Astrocyte of the cerebellum (primary cell): ENCODE results near the gene FOXJ1.
A peak's percentile ranks its signal among the peaks of the same experiment; 100 is the strongest.

Experiments used
- DNase-seq: peaks from one replicate; pipeline ENCODE4 v3.0.0-alpha.2; 2011; ENCODE audit warnings: low read depth
- H3K4me3 ChIP-seq: 2 replicates; pipeline ENCODE4 v1.5.1; 2011; ENCODE audit warnings: mild to moderate bottlenecking, low read depth, low read length, moderate library complexity
- in situ Hi-C: cut with HindIII; loops from 2 replicates; pipeline ENCODE4 v1.10.0; 2017; ENCODE audit warnings: low sequenced_read_pairs
- TF ChIP-seq, protein P1 (sequence below): IDR thresholded peaks from 2 replicates; pipeline ENCODE4 v1.5.1; 2012; ENCODE audit warnings: low read length, low read depth, moderate library complexity, mild to moderate bottlenecking; ENCODE audit errors: missing control alignments

FOXJ1 gene

DNA sequence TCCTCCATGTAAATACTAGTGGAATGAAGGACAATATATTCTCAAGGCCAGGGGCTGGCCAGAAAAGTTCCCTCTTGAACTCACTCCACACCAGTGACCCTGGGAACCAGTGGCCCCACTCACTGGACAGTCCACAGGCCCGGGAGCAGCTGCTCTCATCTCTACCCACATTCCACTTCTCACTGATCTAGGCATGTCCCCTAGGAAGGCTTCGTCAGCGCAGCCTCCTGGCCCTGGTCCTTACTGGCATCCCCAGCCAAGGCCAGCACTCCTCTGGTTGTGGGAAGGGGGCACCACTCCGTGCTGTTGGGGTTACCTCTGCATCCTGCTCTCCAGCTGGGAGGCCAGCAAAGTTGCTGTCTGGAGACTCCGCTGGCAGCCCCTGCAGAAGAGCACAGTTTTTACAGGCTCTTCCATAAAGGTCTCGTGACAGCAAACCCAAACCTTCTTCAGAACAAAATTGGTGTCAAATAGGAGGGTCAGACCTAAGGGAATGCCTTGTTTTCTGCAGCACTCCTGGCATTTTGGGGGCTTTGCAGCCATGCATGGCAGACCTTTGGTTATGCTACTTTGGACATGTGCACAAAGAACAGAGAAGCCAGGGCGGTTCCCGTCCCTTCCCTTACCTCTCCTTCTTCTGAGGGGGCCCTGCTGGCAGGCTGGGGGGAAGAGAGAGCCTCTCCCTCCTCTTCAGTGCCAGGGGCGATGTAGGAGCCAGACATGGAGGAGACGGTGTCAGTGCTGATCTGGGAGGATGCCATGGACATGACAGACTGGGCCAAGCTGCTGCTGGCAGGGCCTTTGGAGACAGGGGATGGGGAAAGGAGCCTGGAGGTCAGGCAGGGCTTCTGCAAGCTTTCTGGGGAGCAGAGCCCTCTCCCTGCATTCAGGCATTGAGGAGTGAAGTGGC, 14.1 kb upstream of the FOXJ1 start:
- H3K4me3 ChIP-seq: no peak overlapping the region
- in situ Hi-C loops: no loop called here
- TF ChIP-seq, protein P1, sequence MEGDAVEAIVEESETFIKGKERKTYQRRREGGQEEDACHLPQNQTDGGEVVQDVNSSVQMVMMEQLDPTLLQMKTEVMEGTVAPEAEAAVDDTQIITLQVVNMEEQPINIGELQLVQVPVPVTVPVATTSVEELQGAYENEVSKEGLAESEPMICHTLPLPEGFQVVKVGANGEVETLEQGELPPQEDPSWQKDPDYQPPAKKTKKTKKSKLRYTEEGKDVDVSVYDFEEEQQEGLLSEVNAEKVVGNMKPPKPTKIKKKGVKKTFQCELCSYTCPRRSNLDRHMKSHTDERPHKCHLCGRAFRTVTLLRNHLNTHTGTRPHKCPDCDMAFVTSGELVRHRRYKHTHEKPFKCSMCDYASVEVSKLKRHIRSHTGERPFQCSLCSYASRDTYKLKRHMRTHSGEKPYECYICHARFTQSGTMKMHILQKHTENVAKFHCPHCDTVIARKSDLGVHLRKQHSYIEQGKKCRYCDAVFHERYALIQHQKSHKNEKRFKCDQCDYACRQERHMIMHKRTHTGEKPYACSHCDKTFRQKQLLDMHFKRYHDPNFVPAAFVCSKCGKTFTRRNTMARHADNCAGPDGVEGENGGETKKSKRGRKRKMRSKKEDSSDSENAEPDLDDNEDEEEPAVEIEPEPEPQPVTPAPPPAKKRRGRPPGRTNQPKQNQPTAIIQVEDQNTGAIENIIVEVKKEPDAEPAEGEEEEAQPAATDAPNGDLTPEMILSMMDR: no peak
- DNase-seq: no peak

DNA sequence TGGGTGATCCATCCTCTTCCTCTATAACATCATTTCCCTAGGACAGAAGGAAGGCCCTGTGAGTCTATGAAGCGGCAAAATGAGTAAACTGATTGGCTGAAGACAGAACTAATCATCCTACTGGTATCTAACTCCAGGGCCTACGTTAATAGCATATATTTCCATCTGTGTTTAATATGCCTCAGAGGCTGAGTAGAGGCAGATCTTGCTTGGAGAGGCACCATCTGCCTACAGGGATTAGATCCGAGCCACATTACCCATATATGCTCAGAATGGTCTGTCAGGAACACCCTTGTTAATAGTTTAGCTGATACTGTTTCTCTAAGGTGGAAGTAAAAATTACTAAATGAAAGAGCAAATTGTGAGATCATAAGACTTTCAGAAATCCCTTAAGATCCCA, 13.2 kb upstream of the FOXJ1 start:
- TF ChIP-seq, protein P1: no peak
- no peak overlapping the region for H3K4me3 ChIP-seq
- in situ Hi-C loops: no loop called here
- no peak for DNase-seq

DNA sequence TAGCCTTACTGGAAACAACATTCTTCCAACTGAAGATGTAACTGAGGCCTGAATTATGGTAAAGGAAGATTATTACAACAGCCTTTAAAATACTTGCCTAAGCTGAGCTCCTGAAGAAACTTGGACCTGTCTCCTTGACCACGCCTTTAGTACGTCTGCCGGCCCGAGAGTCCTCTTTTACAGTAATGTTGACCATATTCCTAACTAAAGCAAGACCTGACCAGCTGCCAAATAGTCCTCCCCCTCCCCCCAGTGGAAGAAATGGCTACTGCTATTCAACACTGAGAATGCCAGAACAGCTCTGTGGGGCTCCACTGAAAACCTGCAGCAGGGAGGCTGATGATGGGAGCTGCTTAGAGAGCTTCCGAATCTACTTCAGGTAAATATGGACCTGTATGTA, 12.6 kb upstream of the FOXJ1 start:
- no peak for DNase-seq
- H3K4me3 ChIP-seq: no peak overlapping the region
- TF ChIP-seq, protein P1: peak; percentile 39
- in situ Hi-C loops: no loop called here

DNA sequence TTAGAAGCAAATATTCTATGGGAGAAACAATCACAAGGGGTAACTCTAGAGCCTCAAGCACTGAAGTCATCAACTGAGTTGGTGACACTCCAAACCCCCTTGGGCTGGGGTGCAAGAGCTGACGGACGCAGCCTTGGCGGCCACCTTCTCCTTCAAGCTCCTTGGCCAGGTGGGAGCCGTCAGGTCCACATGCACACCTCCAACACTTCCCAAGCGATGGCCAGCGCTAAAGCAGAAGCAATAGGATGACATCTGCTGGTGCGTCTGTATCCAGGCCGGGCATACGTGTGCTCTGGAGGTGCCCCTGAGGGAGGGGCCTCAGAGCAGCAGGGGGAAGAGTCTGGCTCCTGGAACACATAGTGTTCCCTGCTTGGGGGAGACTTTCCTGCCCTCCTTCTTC, 12.2 kb upstream of the FOXJ1 start:
- TF ChIP-seq, protein P1: no peak
- H3K4me3 ChIP-seq: no peak overlapping the region
- no peak for DNase-seq
- in situ Hi-C loops: no loop called here

DNA sequence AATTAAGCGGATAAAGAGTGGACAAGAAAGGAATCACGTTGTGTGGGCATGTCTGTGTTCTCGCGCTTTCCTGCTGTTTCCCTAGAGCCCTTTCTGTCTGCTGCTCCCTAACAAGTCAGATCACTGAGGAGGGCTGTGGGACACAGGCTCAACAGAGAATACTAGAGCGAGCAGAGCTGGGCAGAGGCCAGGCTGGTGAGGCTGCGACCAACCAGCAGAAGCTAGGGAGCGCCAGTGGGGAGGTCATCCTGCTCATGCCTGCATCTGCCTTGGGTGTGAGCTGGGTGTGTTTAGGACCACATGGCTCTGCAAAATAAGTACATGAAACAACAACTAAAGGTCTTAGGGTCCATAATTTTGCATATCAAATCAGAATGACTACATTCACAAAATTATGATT, 11.5 kb upstream of the FOXJ1 start:
- DNase-seq: no peak
- TF ChIP-seq, protein P1: no peak
- no peak overlapping the region for H3K4me3 ChIP-seq
- in situ Hi-C loops: no loop called here

DNA sequence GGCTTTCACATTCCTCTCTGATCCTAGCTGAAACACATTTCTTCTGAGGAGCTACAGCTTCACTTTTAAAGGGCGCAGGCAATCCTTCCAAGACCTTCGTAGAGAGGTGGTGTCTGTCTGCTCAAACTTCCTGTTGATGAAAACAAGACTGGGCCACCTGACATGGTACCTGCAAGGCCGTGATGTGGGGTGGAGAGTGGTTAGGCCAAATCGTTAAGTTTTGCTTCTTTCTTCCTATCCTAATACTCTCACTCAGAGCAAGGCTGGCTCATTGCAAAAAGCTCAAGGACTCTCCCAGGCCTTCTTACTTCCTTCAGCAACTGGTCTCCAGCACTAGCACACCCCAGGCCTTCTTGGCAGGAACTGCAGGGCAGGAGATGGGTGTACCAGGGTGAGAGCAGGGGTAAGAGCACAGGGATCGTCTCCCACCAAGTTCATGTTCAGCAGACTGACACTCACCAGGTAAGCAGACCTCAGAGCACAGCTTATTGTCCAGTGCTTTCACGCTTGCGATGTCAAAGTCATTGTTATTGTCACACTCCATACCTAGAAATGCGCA, 10.9 kb upstream of the FOXJ1 start:
- DNase-seq: no peak
- H3K4me3 ChIP-seq: no peak overlapping the region
- TF ChIP-seq, protein P1: no peak
- in situ Hi-C loops: no loop called here
